Dedifferentiated amniotic fluid mesenchymal stem cell (primary cell): ENCODE results near the gene TMEM108.

ENCODE experiments used
- DNase-seq: peaks from one replicate; pipeline ENCODE4 v3.0.0-alpha.2; 2016; ENCODE audit errors: extremely low spot score

TMEM108 gene

DNA sequence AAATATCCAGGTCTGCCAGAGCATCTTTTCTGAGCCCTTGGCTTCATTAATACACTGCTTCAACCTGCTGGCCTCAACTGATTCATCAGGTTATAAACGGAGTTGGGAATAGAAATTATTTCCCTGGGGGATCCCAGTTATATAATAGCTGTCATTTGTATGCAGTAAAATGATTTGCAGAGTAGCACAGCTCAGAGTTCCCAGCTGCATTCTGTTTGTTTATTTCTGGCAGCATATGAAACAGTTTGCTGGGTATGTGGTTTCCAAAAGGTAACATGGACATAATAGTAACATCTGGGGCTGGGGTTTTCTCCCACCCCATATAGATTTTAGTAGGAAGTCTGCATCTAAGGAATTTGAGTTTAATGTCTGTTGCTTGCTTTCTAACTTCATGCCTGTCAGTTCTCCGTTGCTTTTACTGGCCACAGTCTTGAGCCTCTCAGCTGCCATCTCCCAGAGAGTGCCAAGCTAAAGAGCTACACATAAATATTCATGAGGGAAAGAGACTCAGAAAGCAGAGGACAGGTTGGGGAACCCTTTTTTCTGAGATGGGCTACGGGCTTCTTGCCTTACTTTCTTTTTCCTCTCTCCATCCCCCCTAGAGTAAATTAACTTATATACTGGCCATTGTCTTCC is 124.6 kb downstream of the TMEM108 start:
- no peak for DNase-seq

DNA sequence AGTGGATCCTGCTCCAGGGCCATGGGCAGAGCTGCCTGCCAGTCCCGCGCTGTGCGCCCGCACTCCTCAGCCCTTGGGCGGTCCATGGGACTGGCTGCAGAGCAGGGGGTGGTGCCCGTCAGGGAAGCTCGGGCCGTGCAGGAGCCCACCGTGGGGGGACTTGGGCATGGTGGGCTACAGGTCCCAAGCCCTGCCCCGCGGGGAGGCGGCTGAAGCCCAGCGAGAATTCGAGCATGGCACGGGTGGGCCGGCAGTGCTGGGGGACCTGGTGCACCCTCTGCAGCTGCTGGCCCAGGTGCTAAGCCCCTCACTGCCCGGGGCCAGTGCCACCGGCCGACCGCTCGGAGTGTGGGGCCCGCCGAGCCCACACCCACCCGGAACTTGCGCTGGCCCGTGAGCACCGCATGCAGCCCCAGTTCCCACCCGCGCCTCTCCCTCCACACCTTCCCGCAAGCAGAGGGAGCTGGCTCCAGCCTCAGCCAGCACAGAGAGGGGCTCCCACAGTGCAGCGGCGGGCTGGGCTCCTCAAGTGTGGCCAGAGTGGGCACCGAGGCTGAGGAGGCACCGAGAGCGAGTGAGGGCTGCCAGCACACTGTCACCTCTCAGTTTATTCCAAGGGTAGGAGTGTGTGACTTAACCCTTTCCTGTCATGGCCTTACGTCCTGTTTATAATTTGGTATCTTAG is 129.3 kb downstream of the TMEM108 start:
- DNase-seq = no peak

DNA sequence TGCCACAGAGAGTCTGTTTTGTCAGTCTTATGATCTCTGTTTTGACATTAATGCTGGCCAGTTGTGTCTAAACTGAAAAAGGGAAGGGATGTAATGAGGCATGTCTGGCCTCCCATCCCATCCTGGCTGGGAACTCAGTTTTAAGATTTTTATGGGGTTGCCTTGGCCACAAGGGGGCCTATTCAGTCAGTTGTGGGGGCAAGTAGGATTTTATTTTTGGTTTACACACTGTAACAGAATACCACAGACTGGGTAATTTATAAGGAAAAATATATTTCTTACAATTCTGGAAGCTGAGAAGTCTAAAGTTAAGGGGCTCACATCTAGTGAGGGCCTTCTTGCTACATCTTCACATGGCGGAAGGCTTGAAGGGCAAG is 129.8 kb downstream of the TMEM108 start:
- DNase-seq = no peak

DNA sequence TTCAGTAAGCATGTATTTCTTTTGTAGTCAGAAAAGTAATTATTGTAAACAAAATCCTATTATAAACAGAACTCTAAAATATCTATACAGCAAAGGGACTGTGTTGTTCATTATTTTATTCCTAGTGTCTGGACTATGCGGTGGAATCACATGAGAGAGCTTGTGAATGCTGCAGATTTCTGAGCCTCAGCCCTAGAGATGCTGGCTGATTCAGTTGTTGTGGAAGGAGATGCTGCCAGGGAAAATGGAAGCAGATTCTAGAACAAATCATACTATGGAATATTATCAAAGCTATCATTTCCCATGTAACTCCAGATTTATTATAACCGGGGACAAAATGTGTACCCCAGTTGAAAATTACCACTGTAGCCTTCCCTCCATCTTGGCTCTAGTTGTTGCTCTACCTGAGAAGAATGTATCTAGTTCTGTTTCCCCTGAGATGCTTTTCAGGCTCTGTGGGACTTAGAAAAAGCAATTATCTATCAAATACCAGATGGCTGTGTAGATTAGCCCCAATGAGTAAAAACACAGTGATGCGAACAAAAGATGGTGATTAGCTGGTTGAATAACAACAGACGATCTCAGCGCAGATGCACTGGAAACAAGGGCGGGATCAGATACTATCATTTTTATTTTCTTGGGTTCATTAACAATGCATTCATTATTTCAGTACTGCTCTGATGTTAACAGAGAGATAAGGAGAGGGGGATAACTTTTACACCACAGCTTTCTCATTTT is 131.3 kb downstream of the TMEM108 start:
- no peak for DNase-seq

DNA sequence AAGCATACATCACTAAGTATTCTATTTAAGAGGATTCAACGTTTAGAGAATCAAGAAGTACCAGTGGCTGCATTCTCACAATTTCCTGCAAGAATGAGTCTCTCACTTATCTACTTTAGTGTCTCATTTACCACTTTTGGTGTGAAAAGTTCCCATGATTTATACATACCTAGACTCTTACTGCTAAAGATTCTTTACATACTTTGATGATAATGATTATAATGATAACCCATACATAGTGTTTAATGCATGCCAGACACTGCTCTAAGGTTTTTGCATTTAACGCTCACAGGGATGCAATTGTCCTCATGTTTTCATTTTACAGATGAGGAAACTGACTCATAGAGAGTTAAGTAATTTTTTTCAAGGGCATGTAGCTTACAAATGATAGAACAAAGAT is 133.6 kb downstream of the TMEM108 start:
- no peak for DNase-seq

DNA sequence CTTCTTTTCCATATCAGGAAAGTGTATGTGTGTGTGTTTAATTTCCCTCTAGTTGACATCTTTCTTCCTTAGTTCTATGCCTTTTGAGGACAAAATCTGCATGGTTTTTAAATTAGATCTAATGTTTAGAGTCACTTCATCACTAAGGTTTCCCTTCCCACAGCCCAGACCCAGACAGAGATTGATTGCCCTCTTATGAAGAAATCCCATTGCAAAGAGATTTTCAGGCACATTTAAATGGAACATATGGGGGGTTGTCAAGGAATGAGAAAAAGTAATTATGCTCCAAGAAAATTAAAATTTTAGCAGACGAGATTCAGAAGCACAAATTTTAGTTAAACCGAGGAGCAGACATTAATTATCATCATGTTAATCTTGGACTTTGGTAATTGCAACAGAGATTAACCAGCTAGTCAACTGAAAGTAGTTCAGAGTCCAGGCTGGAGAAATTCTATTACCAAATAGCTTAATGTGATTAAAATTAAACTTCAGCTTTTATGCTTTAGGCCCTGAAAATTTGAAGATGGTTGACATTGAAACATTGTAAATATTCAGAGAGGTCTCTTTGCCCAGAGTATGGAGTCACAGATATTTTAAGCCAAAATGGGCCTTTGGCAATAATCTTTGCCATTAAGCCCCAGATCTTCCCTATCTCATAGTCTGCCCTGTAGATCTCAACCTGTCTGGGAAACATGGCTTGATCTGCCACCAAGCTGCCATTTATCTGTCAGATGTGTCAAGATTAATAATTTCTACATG is 143.4 kb downstream of the TMEM108 start:
- no peak for DNase-seq

DNA sequence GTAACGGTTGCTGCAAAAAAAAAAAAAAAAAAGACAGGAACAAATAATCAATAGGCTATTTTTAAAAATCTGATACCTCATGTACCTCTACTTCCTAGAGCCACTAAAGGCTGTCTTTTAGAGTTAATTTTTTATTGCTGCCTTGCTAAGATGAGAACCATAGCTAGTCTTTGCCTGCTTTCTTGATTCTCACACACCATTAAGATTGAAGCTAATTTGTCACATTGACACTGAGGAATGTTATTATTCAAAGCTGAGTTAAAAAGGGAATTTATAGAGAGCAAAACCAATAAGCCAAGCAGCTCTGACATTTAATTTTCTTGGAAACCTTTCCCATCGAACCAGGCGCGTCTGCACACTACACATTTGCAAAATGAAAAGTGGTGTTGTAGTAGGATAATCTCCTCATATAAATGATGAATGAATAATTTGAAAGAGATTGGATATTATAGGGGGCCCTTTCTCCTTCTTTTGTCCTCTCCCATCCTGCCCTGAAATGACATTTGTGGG is 149.7 kb downstream of the TMEM108 start:
- DNase-seq = no peak

DNA sequence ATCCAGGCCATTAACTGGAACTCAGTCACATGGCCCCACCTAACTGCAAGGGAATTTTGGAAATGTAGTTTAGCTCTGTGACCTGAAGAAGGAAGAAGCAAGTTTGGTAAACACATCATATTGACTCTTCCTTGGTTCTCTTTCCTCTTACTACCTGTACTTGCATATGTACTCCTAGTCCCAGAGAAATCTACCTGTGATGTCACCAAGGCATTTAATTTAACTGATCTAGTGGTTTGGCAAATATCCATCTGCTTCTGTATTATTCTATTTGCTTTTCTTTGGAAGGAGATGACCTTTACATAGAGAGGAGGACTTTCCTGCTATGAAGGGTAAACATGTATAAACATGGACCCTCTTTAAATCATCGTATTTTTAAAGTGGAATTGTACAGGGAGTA is 150.8 kb downstream of the TMEM108 start:
- DNase-seq = no peak

DNA sequence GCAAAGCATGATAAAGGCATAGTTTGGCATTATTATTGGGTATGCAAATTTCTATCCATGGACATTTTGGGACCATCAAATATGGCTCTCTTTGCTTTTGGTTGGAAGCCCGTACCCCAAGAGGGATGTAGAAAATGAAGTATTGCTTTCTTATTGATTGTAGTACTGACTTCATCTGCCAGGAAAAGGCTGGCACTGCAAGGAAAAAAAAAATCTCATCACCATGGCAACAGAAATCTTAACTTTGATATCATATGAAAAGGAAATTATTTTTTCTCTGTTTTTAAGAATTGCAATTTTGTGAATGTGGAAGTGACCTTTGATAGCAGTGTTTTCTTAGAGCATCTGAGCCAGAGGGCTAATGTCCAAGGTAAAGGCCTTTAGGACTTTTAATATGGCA is 151.7 kb downstream of the TMEM108 start:
- no peak for DNase-seq

DNA sequence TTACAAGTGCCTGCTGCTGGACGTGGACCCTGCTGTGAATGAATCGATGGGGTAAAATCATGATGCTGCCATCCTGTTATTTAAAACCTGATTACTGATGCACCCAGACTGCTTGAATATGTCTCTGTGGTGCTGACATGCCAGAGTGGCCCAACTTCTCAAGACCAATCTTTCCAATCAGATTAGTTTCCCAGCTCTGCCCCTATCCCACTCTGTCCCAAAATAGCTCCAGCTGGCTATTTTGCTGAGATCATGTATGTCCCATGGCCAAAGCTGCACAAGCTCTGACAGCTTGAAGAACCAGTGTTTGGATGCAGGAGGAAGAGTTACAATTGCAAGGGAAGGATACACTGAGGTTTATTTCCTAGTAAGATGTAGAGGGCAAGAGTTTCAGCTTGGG is 153.6 kb downstream of the TMEM108 start:
- DNase-seq = no peak

DNA sequence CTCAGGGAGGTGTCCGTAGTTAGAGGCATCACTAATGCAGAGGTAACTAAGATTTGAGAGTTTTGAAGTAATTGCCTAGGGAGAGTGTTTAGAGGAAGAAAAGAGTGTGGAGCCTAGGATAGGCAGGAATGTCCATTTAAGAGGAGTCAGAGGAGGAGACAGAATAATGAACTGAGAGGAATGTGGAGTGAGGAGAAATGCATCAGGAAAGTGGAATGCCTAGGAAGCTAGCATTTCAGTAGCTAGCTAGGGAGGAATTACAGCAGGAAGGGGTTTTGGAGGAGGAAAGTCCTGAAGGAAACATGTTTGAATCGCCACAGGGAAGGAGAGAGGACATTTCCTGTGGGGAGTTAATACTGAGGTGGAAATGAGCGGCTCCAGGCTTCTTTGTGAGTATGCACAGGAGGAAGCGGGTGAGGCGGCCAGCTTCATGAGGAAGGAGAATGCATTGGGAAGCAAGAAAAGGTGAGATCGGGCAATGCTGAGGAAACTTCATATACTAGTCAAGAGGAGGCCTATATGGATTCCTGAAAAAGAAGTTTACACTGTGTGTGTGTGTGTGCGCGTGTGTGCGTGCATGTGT is 154.3 kb downstream of the TMEM108 start:
- no peak for DNase-seq

DNA sequence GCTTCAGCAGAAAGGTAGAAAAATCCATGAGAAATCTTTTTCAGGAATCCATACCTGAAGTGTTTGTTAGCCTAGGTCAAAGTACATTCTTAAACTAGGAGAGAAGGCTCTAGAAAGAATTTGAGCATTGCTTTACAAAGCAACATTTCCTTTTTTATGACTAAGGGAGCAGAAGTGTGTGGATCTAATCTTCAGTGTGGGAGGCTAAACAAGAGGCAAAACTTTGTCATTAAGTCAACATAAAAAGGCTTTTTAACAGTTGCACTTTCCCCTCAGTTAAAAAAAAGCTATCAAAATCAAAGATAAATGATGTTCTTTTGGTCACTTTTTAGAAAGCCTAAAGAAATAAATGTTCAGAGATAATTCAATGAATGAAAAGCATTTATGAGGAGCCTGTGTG is 154.8 kb downstream of the TMEM108 start:
- DNase-seq = no peak

DNA sequence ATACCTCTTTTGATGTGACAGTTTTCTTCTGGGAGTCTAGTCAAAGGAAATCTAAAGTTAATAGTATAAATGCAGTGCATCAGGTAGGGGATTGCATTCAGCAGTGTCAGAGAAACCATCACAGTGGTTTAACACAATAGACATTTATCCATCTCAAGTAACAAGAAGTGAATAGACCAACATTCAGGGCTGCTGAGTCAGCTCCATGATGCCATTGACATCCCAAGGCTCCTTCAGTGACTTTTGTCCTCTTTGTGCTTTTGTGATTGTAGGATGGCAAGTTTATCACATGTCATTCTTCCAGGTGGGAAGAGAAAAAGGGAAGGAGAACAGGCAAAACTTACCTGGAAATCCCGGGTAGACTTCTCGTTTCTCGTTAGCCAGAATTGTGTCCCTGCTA is 158.3 kb downstream of the TMEM108 start:
- no peak for DNase-seq

DNA sequence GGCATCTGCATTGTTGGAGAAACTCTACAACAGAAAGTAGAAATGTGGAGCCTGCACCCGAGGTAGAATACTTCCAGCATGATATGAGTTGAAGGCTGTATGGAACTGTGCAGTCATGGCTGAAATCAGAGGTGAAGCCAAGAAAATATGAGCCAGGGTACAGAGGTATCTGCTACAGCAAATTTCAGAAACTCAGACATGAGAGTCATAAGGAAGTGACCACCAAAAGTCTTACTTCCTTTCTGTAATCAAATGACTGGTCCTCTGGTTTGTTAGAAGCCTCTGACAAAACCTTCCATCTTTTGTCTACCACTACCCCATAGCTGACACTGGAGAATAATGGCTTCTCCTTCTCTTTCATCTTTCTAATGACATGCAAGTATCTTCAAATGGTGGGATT is 159.4 kb downstream of the TMEM108 start:
- no peak for DNase-seq

DNA sequence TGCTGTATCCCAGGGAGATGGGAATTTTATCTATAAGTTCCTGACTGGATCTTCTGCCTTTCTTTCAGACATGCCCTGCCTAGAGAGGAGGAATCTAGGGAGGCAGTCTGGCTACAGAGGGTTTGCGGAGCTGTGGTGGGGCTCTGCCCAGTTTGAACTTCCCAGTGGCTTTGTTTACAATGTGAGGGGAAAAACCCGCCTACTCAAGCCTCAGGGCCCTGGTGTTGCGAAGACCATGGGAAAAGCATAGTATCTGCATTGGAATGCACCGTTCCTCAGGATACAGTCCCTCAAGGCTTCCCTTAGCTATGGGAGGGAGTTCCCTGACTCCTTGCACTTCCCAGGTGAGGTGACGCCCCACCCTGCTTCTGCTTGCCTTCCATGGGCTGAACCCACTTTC is 168.7 kb downstream of the TMEM108 start:
- DNase-seq = no peak

DNA sequence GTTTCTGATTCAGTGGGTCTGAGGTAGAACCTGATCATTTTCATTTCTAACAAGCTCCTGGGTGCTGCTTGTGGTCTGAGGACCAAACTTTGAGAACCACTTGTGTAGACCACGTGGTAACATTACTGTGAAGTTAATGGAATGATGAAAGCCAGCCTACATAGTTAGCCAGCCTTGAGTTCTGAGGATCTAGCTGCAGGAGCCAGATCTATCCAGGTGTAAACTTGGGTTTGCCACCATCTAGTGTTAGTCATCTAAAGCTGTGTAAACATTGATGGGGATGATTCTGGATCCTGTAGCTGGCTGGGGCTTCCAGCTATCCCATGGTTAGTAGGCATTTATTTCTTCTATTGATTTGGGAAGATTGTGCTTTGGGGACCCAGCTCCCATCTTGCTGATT is 170.0 kb downstream of the TMEM108 start:
- DNase-seq = no peak

DNA sequence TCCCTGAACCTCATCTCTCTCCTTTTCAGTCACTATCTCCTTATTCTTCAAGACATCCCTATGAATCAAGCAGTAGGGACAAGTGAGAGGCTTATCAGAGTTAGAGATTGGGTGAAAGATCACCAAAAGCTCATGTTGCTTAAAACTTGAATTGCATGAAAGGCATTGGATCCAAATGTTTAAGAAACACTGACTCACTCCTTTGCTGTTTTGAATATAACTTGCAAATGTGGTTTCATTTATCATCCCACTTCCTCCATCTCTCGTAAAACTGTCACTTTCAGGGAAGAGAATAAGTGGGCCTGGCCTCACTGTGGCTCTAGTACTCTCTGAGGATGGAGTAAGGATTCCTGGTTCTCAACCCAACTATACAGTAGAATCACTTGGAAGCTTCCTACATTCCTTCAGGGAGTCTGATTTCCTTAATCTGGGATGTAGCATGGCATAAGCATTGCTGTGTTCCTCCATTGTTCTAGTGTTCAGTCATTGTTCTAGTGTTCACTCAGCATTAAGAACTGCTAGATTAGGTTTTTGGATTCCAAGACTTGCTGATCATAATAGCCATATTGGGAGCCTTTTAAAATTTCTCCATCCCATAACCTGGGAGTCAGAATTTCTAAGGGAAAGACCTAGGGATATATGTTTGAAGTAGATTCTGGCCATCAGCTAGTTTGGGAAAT is 171.8 kb downstream of the TMEM108 start:
- no peak for DNase-seq

DNA sequence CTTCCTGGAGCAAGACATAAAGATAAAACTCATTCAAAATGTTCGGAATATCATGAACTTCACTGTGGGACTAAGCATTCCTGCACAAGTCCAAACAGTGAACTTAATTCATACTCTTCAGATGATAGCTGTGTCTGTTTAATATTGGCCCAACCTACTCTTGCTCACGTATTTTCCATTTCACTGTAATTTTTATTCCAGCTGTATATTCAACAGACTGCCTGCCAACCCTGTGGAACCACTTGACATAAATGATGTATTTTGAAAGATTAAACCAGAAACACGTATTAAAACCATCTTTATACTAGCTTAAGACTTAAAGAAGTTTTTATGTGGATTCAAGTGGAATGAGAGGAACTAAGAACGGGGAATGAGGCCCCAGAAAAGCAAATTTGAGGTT is 172.5 kb downstream of the TMEM108 start:
- no peak for DNase-seq

DNA sequence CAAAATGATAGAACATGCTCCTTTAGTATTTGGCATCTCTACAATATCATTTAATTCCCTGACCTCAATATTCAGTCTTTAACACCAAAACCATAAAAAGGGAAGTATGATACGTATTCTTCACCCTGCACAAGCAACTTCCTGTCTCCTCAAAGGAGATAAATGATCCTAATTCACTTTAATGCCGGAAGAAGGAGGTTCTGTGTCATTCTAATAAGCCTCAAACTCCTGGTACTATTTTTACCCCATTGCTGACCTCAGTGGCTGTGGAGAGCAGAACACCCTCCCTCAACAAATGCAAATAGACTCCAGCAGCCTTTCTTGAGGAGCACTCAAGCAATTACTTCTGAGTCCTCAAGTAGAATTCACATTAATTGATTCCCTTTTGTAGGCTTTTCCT is 173.3 kb downstream of the TMEM108 start:
- DNase-seq = no peak

DNA sequence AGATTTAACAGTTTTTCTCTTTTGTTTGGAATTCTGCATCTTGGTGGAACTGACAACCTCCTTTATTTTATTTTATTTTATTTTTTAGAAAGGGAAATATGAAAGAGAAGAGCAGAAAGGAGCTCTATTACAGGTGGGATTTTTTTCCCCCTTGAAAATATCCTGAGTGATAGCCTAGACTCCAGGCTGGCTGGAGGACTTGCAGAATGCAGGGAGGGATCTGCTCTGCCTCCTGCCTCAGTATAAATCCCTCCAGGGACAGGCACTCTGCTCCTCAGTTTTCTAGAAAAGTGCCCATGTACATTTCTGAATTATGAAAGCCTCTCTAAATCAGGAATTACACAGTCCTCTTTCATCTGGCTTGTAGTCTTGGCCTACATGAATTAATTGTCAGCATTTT is 173.7 kb downstream of the TMEM108 start:
- DNase-seq = no peak

DNA sequence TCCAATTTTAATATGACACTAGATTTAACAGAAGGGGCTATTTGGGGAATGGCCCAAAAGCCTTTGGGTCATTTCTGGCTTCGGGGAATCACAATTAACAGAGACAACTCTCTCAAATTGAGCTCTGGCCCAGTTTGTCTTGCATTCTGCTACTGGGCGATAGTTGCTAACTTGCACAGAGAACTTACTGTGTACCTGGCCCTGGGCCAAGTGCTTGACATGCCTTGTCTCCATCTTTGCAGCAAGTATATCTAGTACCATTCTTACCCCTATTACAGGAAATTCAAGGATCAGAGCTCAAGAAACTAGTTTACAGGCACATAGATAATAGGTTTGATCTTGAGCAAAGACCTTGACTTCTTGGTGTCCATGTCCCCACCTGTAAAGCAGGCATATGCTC is 175.7 kb downstream of the TMEM108 start:
- DNase-seq = no peak
